CD4-positive, CD25-positive, alpha-beta regulatory T cell (primary cell): ENCODE measurements around the gene SOS2. TPM values are rescaled to one million over a fixed set of nuclear protein-coding genes. Genes with fewer than 3 reads are reported as not detected.

Experiments used
- ATAC-seq, 2 donors: fragments of 150-1000 bp; cut with Tn5 transposase; one replicate each; pipeline ENCODE4 v1.10.0; 2021; ENCODE audit warnings: low read depth in 2 of 2, moderate number of reproducible peaks in 2 of 2, moderate library complexity in 1 of 2
- DNase-seq, 3 donors: peaks; one replicate each; pipeline versions ENCODE4 v3.0.0 to v3.0.0-alpha.2; 2012 to 2022; ENCODE audit warnings: mixed read lengths in 1 of 3
- H3K27ac ChIP-seq: one replicate; pipeline ENCODE4 v1.7.0; 2013; ENCODE audit warnings: mild to moderate bottlenecking, low read length; ENCODE audit not compliant: insufficient read depth, poor library complexity, severe bottlenecking
- H3K27me3 ChIP-seq: one replicate; pipeline ENCODE4 v1.7.0; 2013; ENCODE audit warnings: low read length; ENCODE audit not compliant: control insufficient read depth, insufficient read depth
- H3K36me3 ChIP-seq: one replicate; pipeline ENCODE4 v1.7.0; 2013; ENCODE audit warnings: mild to moderate bottlenecking, low read length, moderate library complexity; ENCODE audit not compliant: control insufficient read depth, insufficient read depth
- H3K4me1 ChIP-seq: 2 replicates; pipeline ENCODE4 v1.7.0; 2013; ENCODE audit warnings: mild to moderate bottlenecking, low read length; ENCODE audit not compliant: insufficient read depth, control insufficient read depth, poor library complexity, severe bottlenecking
- H3K4me3 ChIP-seq: one replicate; pipeline ENCODE4 v1.7.0; 2013; ENCODE audit warnings: low read depth, mild to moderate bottlenecking, low read length, moderate library complexity
- H3K9me3 ChIP-seq, 2 experiments: 1 replicate in 1 of 2; 2 replicates in 1 of 2; pipeline ENCODE4 v1.7.0; 2013; ENCODE audit warnings: low read length in 2 of 2, mild to moderate bottlenecking in 1 of 2, moderate library complexity in 1 of 2; ENCODE audit not compliant: control insufficient read depth in 2 of 2
- H3K27ac Mint-ChIP-seq, 3 donors: one replicate each; pipeline ENCODE4 v1.8.0; 2020 to 2022; ENCODE audit warnings: mild to moderate bottlenecking in 3 of 3, mixed read lengths in 3 of 3, moderate library complexity in 2 of 3
- H3K27me3 Mint-ChIP-seq: one replicate; pipeline ENCODE4 v1.8.0; 2022; ENCODE audit warnings: mild to moderate bottlenecking, mixed read lengths
- H3K36me3 Mint-ChIP-seq: one replicate; pipeline ENCODE4 v1.8.0; 2020; ENCODE audit warnings: mixed read lengths
- H3K4me1 Mint-ChIP-seq, 4 donors: one replicate each; pipeline ENCODE4 v1.8.0; 2020 to 2022; ENCODE audit warnings: mixed read lengths in 4 of 4, mild to moderate bottlenecking in 1 of 4
- H3K4me3 Mint-ChIP-seq, 4 donors: one replicate each; pipeline ENCODE4 v1.8.0; 2020 to 2022; ENCODE audit warnings: mild to moderate bottlenecking in 4 of 4, mixed read lengths in 4 of 4, moderate library complexity in 3 of 4
- H3K9me3 Mint-ChIP-seq, 7 donors: one replicate each; pipeline ENCODE4 v1.8.0; 2020 to 2022; ENCODE audit warnings: mixed read lengths in 7 of 7, mild to moderate bottlenecking in 3 of 7, moderate library complexity in 2 of 7
- polyA plus RNA-seq, 4 donors: library from polyadenylated mRNA; unstranded; fragments of 300-500 nt; fragmentation: Illumina TruSeq; gene quantifications; one replicate each; pipeline ENCODE4 v1.2.3, GENCODE V29; 2021
- total RNA-seq: library from RNA; stranded (reverse); gene quantifications from one replicate; pipeline ENCODE4 v1.2.3, GENCODE V29; 2022

SOS2 gene
- total and polyA plus RNA-seq, 5 donors from 2014 or later: 3.6 to 13.2 (median 5.2) TPM

- Histone ChIP-seq H3K4me3 (no peak overlapping the region), H3K9me3 (no peaks in the 10 kb centered on the region), H3K27ac (no peak overlapping the region), H3K27me3 (no peaks in the 10 kb centered on the region), H3K4me1 (peaks cover 44% of the 10 kb centered on the region), H3K36me3 (no peaks in the 10 kb centered on the region)
- DNase-seq (no peak), ATAC-seq (no peak)
- Mint-ChIP-seq H3K36me3 (peaks cover 19% of the 10 kb centered on the region), H3K9me3 (peaks cover 0 to 2% (median 0%) of the 10 kb centered on the region in 7 donors), H3K27me3 (peaks cover under 1% of the 10 kb centered on the region), H3K4me3 (peak overlapping the region in 1 of 4 donors; percentile 28), H3K4me1 (peaks cover 24 to 81% (median 37%) of the 10 kb centered on the region in 4 donors), H3K27ac (peak overlapping the region in 2 of 3 donors; percentile 16 to 73)
These were observed 140.0 kb downstream of the SOS2 start for GRCh38 chr14:50091240-50091913.

GRCh38 chr14:50089208-50089607 is 142.2 kb downstream of the SOS2 start:
- H3K36me3 Mint-ChIP-seq: peaks cover 16% of the 10 kb centered on the region
- H3K9me3 Mint-ChIP-seq: no peaks in the 10 kb centered on the region
- H3K9me3 ChIP-seq: no peaks in the 10 kb centered on the region
- H3K36me3 ChIP-seq: no peaks in the 10 kb centered on the region
- H3K4me3 ChIP-seq: no peak overlapping the region
- peak overlapping the region in 1 of 4 donors; percentile 7 for H3K4me3 Mint-ChIP-seq
- H3K4me1 Mint-ChIP-seq: peaks cover 37 to 84% (median 45%) of the 10 kb centered on the region in 4 donors
- ATAC-seq (peak in 1 of 2 donors; percentile 43), DNase-seq (peak in 1 of 3 donors; percentile 38)
- H3K27me3 ChIP-seq: no peaks in the 10 kb centered on the region
- H3K27ac Mint-ChIP-seq: peak overlapping the region; percentile 18 to 71 (median 54)
- no peaks in the 10 kb centered on the region for H3K27me3 Mint-ChIP-seq
- H3K4me1 ChIP-seq: peaks cover 53% of the 10 kb centered on the region
- no peak overlapping the region for H3K27ac ChIP-seq

- ATAC-seq (no peak), DNase-seq (no peak)
- Mint-ChIP-seq H3K9me3 (no peaks in the 10 kb centered on the region), H3K4me1 (peaks cover 37 to 84% (median 45%) of the 10 kb centered on the region in 4 donors), H3K36me3 (peaks cover 16% of the 10 kb centered on the region), H3K27ac (peak overlapping the region; percentile 18 to 54 (median 46)), H3K4me3 (peak overlapping the region in 1 of 4 donors; percentile 7), H3K27me3 (no peaks in the 10 kb centered on the region)
- no peaks in the 10 kb centered on the region for H3K9me3 ChIP-seq
- no peaks in the 10 kb centered on the region for H3K27me3 ChIP-seq
- H3K27ac ChIP-seq: no peak overlapping the region
- H3K4me1 ChIP-seq: peaks cover 58% of the 10 kb centered on the region
- no peaks in the 10 kb centered on the region for H3K36me3 ChIP-seq
- H3K4me3 ChIP-seq: no peak overlapping the region
These were observed 142.6 kb downstream of the SOS2 start for GRCh38 chr14:50088731-50089130.

- peak overlapping the region; percentile 55 for H3K4me3 ChIP-seq
- DNase-seq: no peak
- H3K27ac Mint-ChIP-seq: peak overlapping the region; percentile 50 to 93 (median 89)
- H3K36me3 Mint-ChIP-seq: peaks cover 12% of the 10 kb centered on the region
- H3K4me1 Mint-ChIP-seq: peaks cover 36 to 85% (median 48%) of the 10 kb centered on the region in 4 donors
- H3K4me1 ChIP-seq: peaks cover 64% of the 10 kb centered on the region
- ATAC-seq: no peak
- no peaks in the 10 kb centered on the region for H3K9me3 Mint-ChIP-seq
- no peaks in the 10 kb centered on the region for H3K27me3 Mint-ChIP-seq
- H3K4me3 Mint-ChIP-seq: peak overlapping the region in 2 of 4 donors; percentile 56 to 73
- no peaks in the 10 kb centered on the region for H3K36me3 ChIP-seq
- no peaks in the 10 kb centered on the region for H3K27me3 ChIP-seq
- H3K27ac ChIP-seq: peak overlapping the region; percentile 98
- H3K9me3 ChIP-seq: no peaks in the 10 kb centered on the region
These were observed 143.3 kb downstream of the SOS2 start for GRCh38 chr14:50088117-50088515.

GRCh38 chr14:50087341-50088116 is 143.8 kb downstream of the SOS2 start:
- no peak for ATAC-seq
- H3K27ac ChIP-seq: peak overlapping the region; percentile 98
- no peaks in the 10 kb centered on the region for H3K9me3 Mint-ChIP-seq

GRCh38 chr14:50086321-50086711 is 145.1 kb downstream of the SOS2 start:
- H3K9me3 Mint-ChIP-seq: no peaks in the 10 kb centered on the region
- H3K27ac Mint-ChIP-seq: peak overlapping the region; percentile 92 to 96 (median 95)
- no peak for DNase-seq
- H3K27ac ChIP-seq: peak overlapping the region; percentile 98
- H3K27me3 ChIP-seq: no peaks in the 10 kb centered on the region
- H3K27me3 Mint-ChIP-seq: no peaks in the 10 kb centered on the region
- H3K4me3 Mint-ChIP-seq: peak overlapping the region; percentile 39 to 74 (median 42)
- H3K36me3 ChIP-seq: no peaks in the 10 kb centered on the region
- H3K4me3 ChIP-seq: peak overlapping the region; percentile 59
- H3K4me1 ChIP-seq: peaks cover 82% of the 10 kb centered on the region
- H3K4me1 Mint-ChIP-seq: peaks cover 48 to 91% (median 62%) of the 10 kb centered on the region in 4 donors
- ATAC-seq: no peak
- no peaks in the 10 kb centered on the region for H3K9me3 ChIP-seq
- H3K36me3 Mint-ChIP-seq: peaks cover 8% of the 10 kb centered on the region

More at GRCh38 chr14:50087341-50088116, 143.8 kb downstream of the SOS2 start:
- DNase-seq: peak in 2 of 3 donors; percentile 65 to 68
- Histone ChIP-seq H3K36me3 (no peaks in the 10 kb centered on the region), H3K4me1 (peaks cover 70% of the 10 kb centered on the region), H3K4me3 (peak overlapping the region; percentile 55), H3K27me3 (no peaks in the 10 kb centered on the region), H3K9me3 (no peaks in the 10 kb centered on the region)
- no peaks in the 10 kb centered on the region for H3K27me3 Mint-ChIP-seq
- peak overlapping the region; percentile 56 to 93 (median 72) for H3K4me3 Mint-ChIP-seq
- H3K27ac Mint-ChIP-seq: peak overlapping the region; percentile 50 to 93 (median 89)
- peaks cover 12% of the 10 kb centered on the region for H3K36me3 Mint-ChIP-seq
- H3K4me1 Mint-ChIP-seq: peaks cover 39 to 86% (median 52%) of the 10 kb centered on the region in 4 donors

- DNase-seq: peak in 2 of 3 donors; percentile 29 to 53
- H3K36me3 Mint-ChIP-seq: peaks cover 3% of the 10 kb centered on the region
- peaks cover 88% of the 10 kb centered on the region for H3K4me1 ChIP-seq
- peak in 1 of 2 donors; percentile 2 for ATAC-seq
- H3K27ac ChIP-seq: peak overlapping the region; percentile 98
- H3K36me3 ChIP-seq: no peaks in the 10 kb centered on the region
- peak overlapping the region; percentile 92 to 96 (median 95) for H3K27ac Mint-ChIP-seq
- peak overlapping the region; percentile 59 for H3K4me3 ChIP-seq
- H3K27me3 ChIP-seq: no peaks in the 10 kb centered on the region
- H3K9me3 ChIP-seq: no peaks in the 10 kb centered on the region
- H3K4me1 Mint-ChIP-seq: peaks cover 44 to 91% (median 64%) of the 10 kb centered on the region in 4 donors
- peak overlapping the region; percentile 39 to 74 (median 42) for H3K4me3 Mint-ChIP-seq
- no peaks in the 10 kb centered on the region for H3K27me3 Mint-ChIP-seq
- H3K9me3 Mint-ChIP-seq: no peaks in the 10 kb centered on the region
These were observed 145.6 kb downstream of the SOS2 start for GRCh38 chr14:50085570-50086320.
